Transverse colon (tissue), 3 donors: ENCODE results near the gene PLET1.

Experiments
- EP300 ChIP-seq: sonication (generic); formaldehyde crosslinking; IDR thresholded peaks from one replicate; pipeline ENCODE4 v1.6.1; 2017; ENCODE audit warnings: antibody characterized with exemption, low read depth
- POLR2A ChIP-seq: fragments of 450-650 bp; IDR thresholded peaks from one replicate; pipeline ENCODE4 v1.6.1; 2016; ENCODE audit warnings: antibody characterized with exemption, mild to moderate bottlenecking, moderate library complexity
- TF ChIP-seq, protein P1 (sequence below), 5 experiments: fragments of 200-600 bp in 3 of 5; fragments of 450-650 bp in 2 of 5; sonication (generic) in 3 of 5; IDR thresholded peaks; 1 replicate in 2 of 5; 2 replicates in 3 of 5; pipeline ENCODE4 v1.5.1; 2016 to 2017; ENCODE audit warnings: antibody characterized with exemption in 5 of 5, inconsistent platforms in 3 of 5, mild to moderate bottlenecking in 2 of 5, moderate library complexity in 1 of 5

DNA sequence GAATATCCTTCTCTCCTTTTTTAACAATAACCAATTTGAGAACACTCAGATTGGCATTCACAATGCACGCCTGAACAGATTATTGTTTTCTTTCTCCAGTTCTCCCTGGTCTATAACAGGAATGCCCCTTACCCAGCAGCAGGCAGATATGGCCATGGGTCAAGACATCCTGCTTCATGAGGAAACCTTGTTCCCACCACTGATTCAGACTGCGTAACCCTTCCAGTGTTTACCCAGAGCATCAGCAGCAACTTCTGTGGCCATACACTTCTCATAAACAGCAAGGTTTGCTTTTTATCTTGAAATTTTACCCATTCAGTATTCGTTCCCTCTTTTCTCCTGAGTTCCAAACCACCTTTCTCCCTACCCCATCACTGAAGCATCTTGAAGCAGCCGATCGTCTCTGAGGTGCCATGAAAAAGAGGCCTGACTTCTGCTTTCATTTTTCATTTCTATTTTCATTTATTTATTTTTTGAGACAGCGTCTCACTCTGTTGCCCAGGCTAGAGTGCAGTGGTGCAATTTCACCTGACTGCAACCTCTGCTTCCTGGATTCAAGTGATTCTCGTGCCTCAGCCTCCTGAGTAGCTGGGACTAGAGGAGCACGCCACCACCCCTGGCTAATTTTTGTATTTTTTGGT is 24.8 kb downstream of the PLET1 start:
- TF ChIP-seq, protein P1, sequence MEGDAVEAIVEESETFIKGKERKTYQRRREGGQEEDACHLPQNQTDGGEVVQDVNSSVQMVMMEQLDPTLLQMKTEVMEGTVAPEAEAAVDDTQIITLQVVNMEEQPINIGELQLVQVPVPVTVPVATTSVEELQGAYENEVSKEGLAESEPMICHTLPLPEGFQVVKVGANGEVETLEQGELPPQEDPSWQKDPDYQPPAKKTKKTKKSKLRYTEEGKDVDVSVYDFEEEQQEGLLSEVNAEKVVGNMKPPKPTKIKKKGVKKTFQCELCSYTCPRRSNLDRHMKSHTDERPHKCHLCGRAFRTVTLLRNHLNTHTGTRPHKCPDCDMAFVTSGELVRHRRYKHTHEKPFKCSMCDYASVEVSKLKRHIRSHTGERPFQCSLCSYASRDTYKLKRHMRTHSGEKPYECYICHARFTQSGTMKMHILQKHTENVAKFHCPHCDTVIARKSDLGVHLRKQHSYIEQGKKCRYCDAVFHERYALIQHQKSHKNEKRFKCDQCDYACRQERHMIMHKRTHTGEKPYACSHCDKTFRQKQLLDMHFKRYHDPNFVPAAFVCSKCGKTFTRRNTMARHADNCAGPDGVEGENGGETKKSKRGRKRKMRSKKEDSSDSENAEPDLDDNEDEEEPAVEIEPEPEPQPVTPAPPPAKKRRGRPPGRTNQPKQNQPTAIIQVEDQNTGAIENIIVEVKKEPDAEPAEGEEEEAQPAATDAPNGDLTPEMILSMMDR (IDR thresholded peaks at IDR 0.05), result no peak
- TF ChIP-seq POLR2A, result no peak
- no peak for TF ChIP-seq EP300
